GM19395 (cell line): ENCODE measurements around the gene FZD10.

Experiments used
- ATAC-seq: cut with Tn5 transposase; IDR thresholded peaks from one replicate; pipeline ENCODE4 v1.9.1; 2021; ENCODE audit warnings: mild to moderate bottlenecking, moderate library complexity; ENCODE audit not compliant: unreplicated experiment

The FZD10 gene

GRCh38 chr12:130177635-130178242, 15.5 kb downstream of the FZD10 start:
- ATAC-seq, result no peak

GRCh38 chr12:130178282-130178681, 16.0 kb downstream of the FZD10 start:
- no peak for ATAC-seq

DNA sequence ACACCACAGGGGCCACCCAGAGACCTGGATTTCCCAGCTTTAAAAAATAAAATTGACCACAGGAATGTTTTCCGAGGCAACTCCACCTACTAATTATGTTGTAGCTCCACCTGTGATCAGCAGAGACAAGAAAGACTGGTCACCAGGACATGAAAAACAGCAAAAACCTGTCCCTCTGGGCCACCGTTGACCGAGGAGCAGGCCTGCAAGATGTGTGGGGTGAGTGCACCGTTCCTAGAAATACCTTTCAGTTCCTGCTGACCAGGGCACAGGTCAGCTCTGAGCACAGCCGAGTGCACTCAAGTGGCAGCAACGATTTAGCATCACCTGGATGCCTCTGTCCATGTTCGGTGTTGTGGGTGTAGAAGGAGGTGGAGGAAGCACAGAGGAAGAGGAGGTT, 16.9 kb downstream of the FZD10 start:
- ATAC-seq, result no peak

DNA sequence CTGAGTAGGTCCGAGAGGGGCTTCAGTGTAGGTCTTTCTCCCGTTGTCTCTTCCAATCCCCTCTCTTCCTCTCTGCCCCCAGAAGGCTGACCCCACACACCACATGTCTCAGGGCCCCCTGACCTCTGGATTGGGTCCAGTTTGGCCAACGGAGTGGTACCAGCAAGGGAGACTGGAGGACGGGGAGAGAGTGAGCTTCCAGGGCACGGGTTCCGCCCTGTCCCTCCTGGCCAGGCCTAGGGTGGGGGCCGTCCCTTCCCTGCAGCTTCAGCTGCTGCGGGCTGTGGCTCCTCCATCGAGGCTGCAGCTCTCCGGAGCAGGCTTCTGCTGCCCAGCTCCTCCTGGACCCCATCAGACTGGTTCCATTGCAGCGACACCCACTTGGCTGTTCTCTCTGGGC, 17.4 kb downstream of the FZD10 start:
- ATAC-seq, result no peak

DNA sequence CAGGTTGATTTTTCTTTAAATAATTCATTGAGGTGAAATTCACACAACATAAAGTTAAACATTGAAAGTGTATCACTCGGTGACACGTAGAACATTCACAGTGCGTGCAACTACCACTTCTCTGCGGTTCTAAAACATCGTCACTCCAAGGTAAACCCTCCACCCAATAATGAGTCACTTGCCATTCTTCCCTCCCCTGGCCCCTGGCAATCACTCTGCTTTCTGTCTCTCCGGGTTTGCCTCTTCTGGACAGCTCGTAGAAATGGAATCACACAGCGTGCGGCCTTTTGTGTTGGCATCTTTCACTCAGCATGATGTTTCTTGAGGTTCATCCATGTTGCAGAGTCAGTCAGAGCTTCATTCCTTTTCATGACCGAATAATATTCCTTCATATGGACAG, 18.9 kb downstream of the FZD10 start:
- ATAC-seq, result no peak

DNA sequence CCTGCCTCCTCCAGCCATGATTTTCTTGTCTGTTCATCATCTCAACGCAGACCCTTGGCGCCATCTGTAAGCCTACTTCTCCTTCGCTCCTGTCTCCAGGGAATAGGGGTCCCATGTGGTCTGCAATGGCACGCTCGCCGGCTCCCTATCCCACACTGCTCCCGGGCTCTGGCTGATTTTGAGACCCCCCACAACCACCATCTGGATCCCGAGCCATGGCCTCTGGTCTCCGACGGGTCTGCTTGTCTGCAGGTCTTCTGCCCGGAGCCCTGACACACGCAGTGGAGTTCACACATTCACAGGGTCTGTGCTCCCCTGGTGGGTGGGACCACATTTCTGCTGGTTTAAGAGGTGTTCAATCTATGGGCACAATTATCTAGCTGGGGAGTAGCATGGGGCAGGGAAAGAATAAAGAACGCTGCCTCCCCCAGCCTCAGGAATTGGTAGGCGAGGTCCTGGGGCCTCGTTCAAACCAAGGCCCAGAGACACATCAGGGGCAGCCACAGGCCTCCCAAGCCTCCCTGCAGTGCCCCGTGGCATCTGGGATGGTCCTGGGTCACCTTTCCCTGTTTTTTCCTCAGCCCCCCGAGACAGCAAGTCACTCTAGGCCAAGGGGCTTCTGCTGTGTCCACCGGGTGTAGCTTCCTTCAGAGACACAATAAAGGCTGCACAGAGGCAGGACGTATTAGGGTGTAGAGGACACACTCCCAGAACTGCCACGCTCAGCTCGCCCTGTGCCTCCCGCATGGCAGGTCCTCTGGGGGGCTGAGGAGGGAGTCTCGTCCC, 21.5 kb downstream of the FZD10 start:
- ATAC-seq, result no peak

DNA sequence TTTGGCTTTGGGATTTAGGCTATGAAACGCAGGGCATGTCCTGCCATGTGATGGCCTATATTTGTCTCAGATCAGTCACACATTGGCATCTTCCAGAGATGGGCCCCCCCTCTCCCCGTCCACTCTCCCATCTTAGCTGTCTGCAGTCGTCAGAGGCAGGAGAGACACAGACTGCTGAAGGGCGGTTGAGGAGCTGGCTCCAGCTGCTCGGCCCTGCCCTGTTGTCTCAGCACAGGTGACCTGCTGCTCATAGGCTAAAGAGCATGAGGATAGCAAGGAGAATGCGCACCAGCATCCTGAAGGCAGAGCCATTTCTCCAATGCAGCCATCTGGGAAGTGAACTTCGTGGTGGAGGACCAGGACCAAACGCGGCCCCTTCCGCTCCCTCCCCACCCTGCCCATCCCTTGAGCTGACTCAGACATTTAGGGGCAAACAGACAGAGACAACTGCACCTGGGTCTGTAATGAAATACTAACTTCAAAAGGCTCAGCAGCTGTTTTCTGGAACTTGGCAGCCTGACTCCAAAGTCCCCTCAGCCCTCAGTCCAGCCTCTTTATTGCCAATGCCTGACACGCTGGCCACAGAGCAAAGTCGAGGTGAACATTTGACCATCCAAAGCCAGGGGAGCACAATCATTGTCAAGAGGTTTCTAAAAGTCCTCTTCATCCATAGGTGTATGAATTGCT, 22.3 kb downstream of the FZD10 start:
- ATAC-seq, result no peak

DNA sequence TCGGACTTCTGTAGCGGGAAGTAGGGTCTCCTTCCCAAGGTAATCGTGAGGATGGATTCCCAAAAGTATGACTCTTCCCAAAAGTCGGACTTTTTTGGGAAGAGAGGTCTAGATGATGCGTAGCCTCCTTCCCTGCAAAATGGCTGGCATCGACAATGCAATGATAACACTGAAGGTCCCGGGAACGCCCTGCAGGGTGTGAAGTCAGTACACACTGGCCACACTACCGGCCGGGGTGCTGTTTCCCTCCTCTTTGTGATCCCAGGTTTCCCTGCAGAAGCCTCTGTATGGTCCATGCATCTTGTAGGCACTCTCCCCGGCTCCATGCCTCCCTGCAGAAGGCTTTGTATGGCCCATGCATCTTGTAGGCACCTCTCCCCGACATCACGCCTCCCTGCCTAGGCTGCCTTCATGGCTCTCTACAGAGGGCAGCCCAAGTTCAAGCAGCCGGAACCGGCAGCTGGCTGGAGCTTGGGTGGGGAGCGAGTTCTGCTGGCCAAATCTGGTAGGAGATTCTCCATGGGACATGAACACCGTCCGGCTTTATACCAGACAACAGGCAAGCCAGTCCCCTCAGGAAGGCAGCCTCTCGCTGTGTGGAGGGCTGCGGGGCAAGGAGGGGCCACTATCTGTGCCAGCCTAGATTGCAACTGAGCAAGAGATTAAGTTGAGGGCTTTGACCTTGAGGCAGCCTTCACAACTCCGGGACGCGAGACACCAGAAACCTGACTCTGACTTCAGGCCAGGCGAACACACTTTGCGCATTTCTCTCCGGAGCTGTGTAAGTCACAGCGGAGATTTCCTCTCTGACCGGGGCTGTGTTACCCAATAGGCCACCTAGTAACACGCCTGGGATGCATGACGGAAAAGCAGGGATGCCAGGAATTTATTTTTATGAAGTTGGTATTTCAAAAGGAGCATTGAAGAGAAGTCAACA, 23.5 kb downstream of the FZD10 start:
- ATAC-seq, result no peak

- no peak for ATAC-seq
Measured at GRCh38 chr12:130186651-130187268, 24.5 kb downstream of the FZD10 start.

DNA sequence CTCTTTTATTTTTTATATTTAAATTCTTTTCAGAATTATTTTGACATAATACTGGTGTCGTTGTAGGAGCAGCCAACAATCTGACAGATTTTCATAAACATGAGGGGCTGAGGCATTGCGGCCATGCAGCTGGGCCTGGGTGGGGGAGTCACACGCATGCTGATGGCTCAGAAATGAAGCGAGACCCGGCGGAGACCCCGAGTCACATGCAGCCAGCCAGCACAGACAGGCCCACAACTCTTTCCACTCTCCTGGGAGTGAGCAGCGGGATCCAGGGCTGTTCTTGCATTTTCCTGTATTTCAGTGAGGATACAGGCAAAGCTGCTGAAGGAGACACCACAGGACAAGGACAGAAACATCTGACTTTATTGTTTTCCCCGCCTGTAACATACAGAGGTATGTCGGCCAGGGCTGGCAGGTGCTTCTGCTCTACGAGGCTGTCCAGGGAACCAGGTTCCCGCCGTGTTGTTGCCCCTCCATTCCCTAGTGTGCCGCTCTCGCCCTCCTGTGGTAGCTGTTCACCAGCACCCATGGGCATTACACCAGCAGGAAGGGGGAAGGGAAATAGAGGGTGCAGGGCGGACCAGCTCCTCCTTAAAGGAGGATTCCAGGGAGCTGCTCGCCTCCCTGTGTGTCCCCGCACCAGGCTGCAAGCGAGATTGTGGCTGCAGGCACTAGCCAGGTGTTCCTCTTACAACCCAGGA, 30.5 kb downstream of the FZD10 start:
- no peak for ATAC-seq

- no peak for ATAC-seq
Measured at GRCh38 chr12:130194154-130194553, 31.9 kb downstream of the FZD10 start.

DNA sequence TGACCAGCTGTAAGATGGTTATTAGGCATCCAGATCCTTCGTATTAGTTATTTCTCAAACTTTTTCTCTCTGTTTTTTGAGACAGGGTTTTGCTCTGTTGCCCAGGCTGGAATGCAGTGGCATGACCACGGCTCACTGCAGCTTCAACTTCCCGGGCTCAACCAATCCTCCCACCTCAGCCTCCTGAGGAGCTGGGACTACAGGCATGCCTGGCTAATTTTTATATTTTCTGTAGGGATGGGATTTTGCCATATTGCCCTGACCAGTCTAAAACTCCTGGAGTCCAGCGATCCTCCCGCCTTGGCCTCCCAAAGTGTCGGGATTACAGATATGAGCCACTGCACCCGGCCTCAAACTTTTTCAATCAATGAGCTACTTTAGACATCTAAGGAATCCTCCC, 33.1 kb downstream of the FZD10 start:
- ATAC-seq, result no peak

GRCh38 chr12:130195776-130196175, 33.5 kb downstream of the FZD10 start:
- ATAC-seq, result no peak

- no peak for ATAC-seq
Measured at GRCh38 chr12:130196827-130197226, 34.6 kb downstream of the FZD10 start.

DNA sequence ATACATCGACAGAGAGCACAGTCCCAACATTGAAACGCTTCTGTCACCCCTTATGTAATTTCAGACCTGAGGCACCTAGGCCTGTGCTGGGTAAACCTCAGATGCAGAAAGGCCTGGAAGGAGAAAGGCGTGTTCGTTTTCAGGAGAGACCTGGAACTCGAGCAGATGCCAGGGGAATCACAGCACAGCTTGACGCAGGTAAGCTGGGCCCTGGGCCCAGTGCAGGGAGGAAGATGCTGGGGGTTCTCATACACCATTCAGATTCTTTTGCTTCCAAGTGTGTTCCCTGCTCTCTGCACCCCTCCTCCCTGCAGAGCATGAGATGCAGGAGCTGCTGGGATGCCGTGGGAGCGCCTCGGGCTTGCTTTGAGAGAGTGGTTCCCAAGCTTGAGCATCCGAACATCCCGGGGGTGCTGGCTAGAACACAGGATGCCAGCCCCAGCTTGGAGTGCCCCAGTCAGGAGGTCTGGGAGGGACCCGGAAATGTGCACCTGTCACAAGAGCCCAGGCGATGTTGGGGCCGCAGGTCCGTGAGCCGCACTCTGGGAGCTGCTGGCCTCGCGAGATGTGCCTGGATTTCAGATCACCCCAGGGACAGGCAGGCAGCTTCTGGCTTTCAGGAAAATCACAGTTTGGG, 35.9 kb downstream of the FZD10 start:
- no peak for ATAC-seq

- no peak for ATAC-seq
Measured at GRCh38 chr12:130198663-130199060, 36.4 kb downstream of the FZD10 start.

DNA sequence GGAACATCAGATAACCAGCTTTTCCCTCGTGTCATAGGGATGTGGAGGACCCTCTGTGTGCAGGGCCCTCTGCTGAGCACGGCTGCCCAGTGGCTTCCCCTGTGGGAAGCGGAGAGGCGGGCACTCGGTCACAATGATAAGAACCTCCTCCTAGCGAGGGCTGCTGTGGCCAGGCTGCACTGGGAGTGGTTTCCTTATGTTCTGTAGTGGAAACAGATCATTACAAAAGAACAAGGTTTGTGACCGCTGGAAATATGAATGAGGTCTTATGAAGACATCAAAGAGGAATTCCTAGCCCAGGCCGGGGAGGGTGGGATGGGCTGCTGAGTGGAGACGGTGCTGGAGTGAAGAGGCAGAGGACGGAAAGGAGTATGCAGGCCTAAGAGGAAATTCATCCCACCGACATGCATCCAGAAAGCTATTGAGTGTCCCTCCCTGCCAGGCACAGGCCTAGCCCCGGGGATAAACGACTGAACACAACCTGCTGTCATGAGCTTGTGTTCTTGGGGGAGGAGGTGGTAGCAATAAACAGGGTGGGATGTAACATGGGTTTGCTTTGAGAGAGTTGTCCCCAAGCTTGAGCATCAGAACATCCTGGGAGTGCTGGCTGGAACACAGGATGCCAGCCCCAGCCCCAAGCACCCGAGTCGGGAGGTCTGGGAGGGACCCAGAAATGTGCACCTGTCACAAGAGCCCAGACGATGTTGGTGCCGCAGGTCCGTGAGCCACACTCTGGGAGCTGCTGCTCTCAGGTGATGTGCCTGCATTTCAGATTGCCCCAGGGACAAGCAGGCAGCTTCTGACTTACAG, 37.5 kb downstream of the FZD10 start:
- no peak for ATAC-seq

- ATAC-seq, result no peak
Measured at GRCh38 chr12:130200445-130200844, 38.2 kb downstream of the FZD10 start.

- ATAC-seq, result no peak
Measured at GRCh38 chr12:130201037-130201436, 38.8 kb downstream of the FZD10 start.
